ENCODE data around the gene PTPRD.
"Not testable (repeated sequence)": the region's sequence is repeated elsewhere in the genome, so short reads cannot be mapped to it uniquely, and the experiment has no call there.

The PTPRD gene

GRCh38 chr9:8719833-8720486 is 1892.8 kb downstream of the PTPRD start:
- DNase-seq (ENCODE audit: low spot score): no peak

- no peak for DNase-seq (ENCODE audit: low spot score)
Measured at GRCh38 chr9:8718121-8718725, 1894.6 kb downstream of the PTPRD start.

GRCh38 chr9:8717146-8717545 is 1895.7 kb downstream of the PTPRD start:
- DNase-seq (ENCODE audit: low spot score): no peak

GRCh38 chr9:8715788-8716187 is 1897.0 kb downstream of the PTPRD start:
- DNase-seq (ENCODE audit: low spot score): no peak

GRCh38 chr9:8713811-8714165 is 1899.0 kb downstream of the PTPRD start:
- no peak for DNase-seq (ENCODE audit: low spot score)

GRCh38 chr9:8713149-8713810 is 1899.5 kb downstream of the PTPRD start:
- DNase-seq (ENCODE audit: low spot score): no peak

- no peak for DNase-seq (ENCODE audit: low spot score)
Measured at GRCh38 chr9:8709731-8710130, 1903.1 kb downstream of the PTPRD start.

- no peak for DNase-seq (ENCODE audit: low spot score)
Measured at GRCh38 chr9:8708728-8709127, 1904.1 kb downstream of the PTPRD start.

GRCh38 chr9:8706998-8707397 is 1905.8 kb downstream of the PTPRD start:
- DNase-seq (ENCODE audit: low spot score): no peak

GRCh38 chr9:8706531-8706930 is 1906.3 kb downstream of the PTPRD start:
- DNase-seq (ENCODE audit: low spot score): no peak

- DNase-seq (ENCODE audit: low spot score): no peak
Measured at GRCh38 chr9:8705861-8706260, 1906.9 kb downstream of the PTPRD start.

- DNase-seq (ENCODE audit: low spot score): no peak
Measured at GRCh38 chr9:8703904-8704303, 1908.9 kb downstream of the PTPRD start.

GRCh38 chr9:8701904-8702303 is 1910.9 kb downstream of the PTPRD start:
- DNase-seq (ENCODE audit: low spot score): no peak

GRCh38 chr9:8697565-8697964 is 1915.2 kb downstream of the PTPRD start:
- not testable (repeated sequence) for DNase-seq (ENCODE audit: low spot score)

GRCh38 chr9:8696516-8696915 is 1916.3 kb downstream of the PTPRD start:
- DNase-seq (ENCODE audit: low spot score): no peak

GRCh38 chr9:8694983-8695588 is 1917.7 kb downstream of the PTPRD start:
- DNase-seq (ENCODE audit: low spot score): no peak

GRCh38 chr9:8693464-8693863 is 1919.3 kb downstream of the PTPRD start:
- DNase-seq (ENCODE audit: low spot score): no peak

GRCh38 chr9:8686516-8686915 is 1926.3 kb downstream of the PTPRD start:
- DNase-seq (ENCODE audit: low spot score): no peak

GRCh38 chr9:8685825-8686224 is 1927.0 kb downstream of the PTPRD start:
- DNase-seq (ENCODE audit: low spot score): no peak

- DNase-seq (ENCODE audit: low spot score): no peak
Measured at GRCh38 chr9:8684978-8685708, 1927.7 kb downstream of the PTPRD start.

GRCh38 chr9:8683496-8683895 is 1929.3 kb downstream of the PTPRD start:
- DNase-seq (ENCODE audit: low spot score): no peak

GRCh38 chr9:8680658-8681057 is 1932.1 kb downstream of the PTPRD start:
- no peak for DNase-seq (ENCODE audit: low spot score)

GRCh38 chr9:8680157-8680556 is 1932.6 kb downstream of the PTPRD start:
- no peak for DNase-seq (ENCODE audit: low spot score)

Data from HuH-7 (cell line).